GM23338 (cell line): ENCODE measurements around the gene PHOSPHO1. TPM values are rescaled to one million over a fixed set of nuclear protein-coding genes. Genes with fewer than 3 reads are reported as not detected.

Source experiments
- ATAC-seq: fragments of 200-7000 bp; cut with Tn5 transposase; 3 replicates; pipeline ENCODE4 v1.9.1; 2020
- DNase-seq: peaks from one replicate; pipeline ENCODE4 v3.0.0-alpha.2; 2015; ENCODE audit warnings: low spot score
- H2AFZ ChIP-seq: fragments of 200-600 bp; sonication (generic); 2 replicates; pipeline ENCODE4 v1.8.0; 2016; ENCODE audit warnings: antibody characterized with exemption, mild to moderate bottlenecking, moderate library complexity
- H3F3A ChIP-seq: fragments of 200-600 bp; sonication (generic); replicated peaks from 2 replicates; pipeline ENCODE4 v1.8.0; 2017; ENCODE audit warnings: antibody characterized with exemption, mixed run types, low read depth
- H3K27ac ChIP-seq: fragments of 200-600 bp; sonication (generic); 2 replicates; pipeline ENCODE4 v1.6.1; 2016; ENCODE audit warnings: low read depth
- H3K27me3 ChIP-seq: fragments of 200-600 bp; sonication (generic); 2 replicates; pipeline ENCODE4 v1.8.0; 2016; ENCODE audit warnings: mild to moderate bottlenecking, mixed run types, moderate library complexity; ENCODE audit not compliant: insufficient read depth
- H3K36me3 ChIP-seq: fragments of 200-600 bp; sonication (generic); 2 replicates; pipeline ENCODE4 v1.8.0; 2016; ENCODE audit warnings: mild to moderate bottlenecking; ENCODE audit not compliant: insufficient read depth
- H3K4me1 ChIP-seq: fragments of 200-600 bp; sonication (generic); 2 replicates; pipeline ENCODE4 v1.8.0; 2016; ENCODE audit warnings: mild to moderate bottlenecking, moderate library complexity; ENCODE audit not compliant: insufficient read depth
- H3K4me2 ChIP-seq: fragments of 200-600 bp; sonication (generic); 2 replicates; pipeline ENCODE4 v1.7.1; 2017; ENCODE audit warnings: mixed run types
- H3K4me3 ChIP-seq: fragments of 200-600 bp; sonication (generic); 2 replicates; pipeline ENCODE4 v1.6.1; 2016; ENCODE audit warnings: mixed run types
- H3K79me2 ChIP-seq: fragments of 200-600 bp; sonication (generic); replicated peaks from 2 replicates; pipeline ENCODE4 v1.8.0; 2017; ENCODE audit warnings: mild to moderate bottlenecking; ENCODE audit not compliant: insufficient read depth
- H3K9me2 ChIP-seq: fragments of 200-600 bp; sonication (generic); 2 replicates; pipeline ENCODE4 v1.8.0; 2017; ENCODE audit not compliant: insufficient read depth
- H4K20me1 ChIP-seq: fragments of 200-600 bp; sonication (generic); replicated peaks from 2 replicates; pipeline ENCODE4 v1.8.0; 2017; ENCODE audit warnings: mild to moderate bottlenecking; ENCODE audit not compliant: insufficient read depth
- H3K27ac Mint-ChIP-seq: 2 replicates; pipeline ENCODE4 v1.8.0; 2020; ENCODE audit warnings: inconsistent platforms, mild to moderate bottlenecking, moderate library complexity, mixed read lengths
- H3K27me3 Mint-ChIP-seq: 3 replicates; pipeline ENCODE4 v1.8.0; 2022; ENCODE audit warnings: low read depth, mild to moderate bottlenecking, moderate library complexity, mixed read lengths, inconsistent platforms; ENCODE audit not compliant: insufficient read depth, poor library complexity
- H3K36me3 Mint-ChIP-seq: 3 replicates; pipeline ENCODE4 v1.8.0; 2021; ENCODE audit warnings: low read depth, mild to moderate bottlenecking, inconsistent platforms, moderate library complexity, mixed read lengths
- H3K4me1 Mint-ChIP-seq: 3 replicates; pipeline ENCODE4 v1.8.0; 2020; ENCODE audit warnings: mild to moderate bottlenecking, inconsistent platforms, mixed read lengths
- H3K4me3 Mint-ChIP-seq: 3 replicates; pipeline ENCODE4 v1.8.0; 2021; ENCODE audit warnings: moderate library complexity, mild to moderate bottlenecking, inconsistent platforms, mixed read lengths
- H3K9me3 Mint-ChIP-seq: 3 replicates; pipeline ENCODE4 v1.8.0; 2020; ENCODE audit warnings: moderate library complexity, mild to moderate bottlenecking, inconsistent platforms, mixed read lengths
- JUNB ChIP-seq: IDR thresholded peaks from one replicate; pipeline ENCODE4 v1.6.1; 2016; ENCODE audit warnings: antibody characterized with exemption; ENCODE audit not compliant: unreplicated experiment
- NANOG ChIP-seq: IDR thresholded peaks from 2 replicates; pipeline ENCODE4 v1.6.1; 2016; ENCODE audit warnings: antibody characterized with exemption, borderline replicate concordance
- polyA plus RNA-seq: library from polyadenylated mRNA; unstranded; fragments of >200 nt; fragmentation: Nextera tagmentation; extraction: Ambion mirVana; gene quantifications from 2 replicates; pipeline ENCODE4 v1.2.1, GENCODE V29; 2016
- total RNA-seq: library from RNA; depleted of rRNA; stranded (reverse); fragments of >200 nt; shearing (Covaris generic); gene quantifications from 2 replicates; pipeline ENCODE4 v1.2.3, GENCODE V29; 2014
- TF ChIP-seq, protein P1 (sequence below): fragments of 250-450 bp; sonication (Bioruptor Pico); IDR thresholded peaks from 2 replicates; pipeline ENCODE4 v1.5.0; 2020; ENCODE audit warnings: mild to moderate bottlenecking, moderate library complexity
- TF ChIP-seq, protein P2 (sequence below), 2 experiments: fragments of 200-600 bp in 1 of 2; sonication (generic) in 1 of 2; conservative IDR thresholded peaks; 2 replicates each; pipeline versions ENCODE4 v1.5.1 to v1.6.1; 2016 to 2017; ENCODE audit warnings: antibody characterized with exemption in 2 of 2, low read depth in 2 of 2, mild to moderate bottlenecking in 2 of 2, moderate library complexity in 1 of 2
- TF ChIP-seq, protein P3 (sequence below): IDR thresholded peaks from one replicate; pipeline ENCODE4 v1.6.1; 2018; ENCODE audit warnings: antibody characterized with exemption; ENCODE audit not compliant: unreplicated experiment

The PHOSPHO1 gene
- total and polyA plus RNA-seq, 2 experiments from 2014 or later: 0.71 to 2.2 TPM

DNA sequence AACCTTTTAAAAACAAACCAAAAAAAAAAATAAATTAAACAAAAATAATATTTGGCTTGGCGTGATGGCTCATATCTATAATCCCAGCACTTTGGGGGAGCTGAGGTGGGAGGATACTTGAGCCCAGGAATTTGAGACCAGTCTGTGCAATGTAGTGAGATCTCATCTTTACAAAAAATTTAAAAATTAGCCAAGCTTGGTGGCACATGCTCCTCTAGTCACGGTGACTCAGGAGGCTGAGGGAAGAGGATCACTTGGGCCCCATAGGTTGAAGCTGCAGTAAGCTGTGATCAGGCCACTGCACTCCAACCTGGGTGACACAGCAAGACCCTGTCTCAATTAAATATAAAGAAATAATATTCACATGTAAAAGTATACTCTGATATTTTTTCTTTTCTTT is 32.4 kb downstream of the PHOSPHO1 start (continued):
- TF ChIP-seq, protein P1, sequence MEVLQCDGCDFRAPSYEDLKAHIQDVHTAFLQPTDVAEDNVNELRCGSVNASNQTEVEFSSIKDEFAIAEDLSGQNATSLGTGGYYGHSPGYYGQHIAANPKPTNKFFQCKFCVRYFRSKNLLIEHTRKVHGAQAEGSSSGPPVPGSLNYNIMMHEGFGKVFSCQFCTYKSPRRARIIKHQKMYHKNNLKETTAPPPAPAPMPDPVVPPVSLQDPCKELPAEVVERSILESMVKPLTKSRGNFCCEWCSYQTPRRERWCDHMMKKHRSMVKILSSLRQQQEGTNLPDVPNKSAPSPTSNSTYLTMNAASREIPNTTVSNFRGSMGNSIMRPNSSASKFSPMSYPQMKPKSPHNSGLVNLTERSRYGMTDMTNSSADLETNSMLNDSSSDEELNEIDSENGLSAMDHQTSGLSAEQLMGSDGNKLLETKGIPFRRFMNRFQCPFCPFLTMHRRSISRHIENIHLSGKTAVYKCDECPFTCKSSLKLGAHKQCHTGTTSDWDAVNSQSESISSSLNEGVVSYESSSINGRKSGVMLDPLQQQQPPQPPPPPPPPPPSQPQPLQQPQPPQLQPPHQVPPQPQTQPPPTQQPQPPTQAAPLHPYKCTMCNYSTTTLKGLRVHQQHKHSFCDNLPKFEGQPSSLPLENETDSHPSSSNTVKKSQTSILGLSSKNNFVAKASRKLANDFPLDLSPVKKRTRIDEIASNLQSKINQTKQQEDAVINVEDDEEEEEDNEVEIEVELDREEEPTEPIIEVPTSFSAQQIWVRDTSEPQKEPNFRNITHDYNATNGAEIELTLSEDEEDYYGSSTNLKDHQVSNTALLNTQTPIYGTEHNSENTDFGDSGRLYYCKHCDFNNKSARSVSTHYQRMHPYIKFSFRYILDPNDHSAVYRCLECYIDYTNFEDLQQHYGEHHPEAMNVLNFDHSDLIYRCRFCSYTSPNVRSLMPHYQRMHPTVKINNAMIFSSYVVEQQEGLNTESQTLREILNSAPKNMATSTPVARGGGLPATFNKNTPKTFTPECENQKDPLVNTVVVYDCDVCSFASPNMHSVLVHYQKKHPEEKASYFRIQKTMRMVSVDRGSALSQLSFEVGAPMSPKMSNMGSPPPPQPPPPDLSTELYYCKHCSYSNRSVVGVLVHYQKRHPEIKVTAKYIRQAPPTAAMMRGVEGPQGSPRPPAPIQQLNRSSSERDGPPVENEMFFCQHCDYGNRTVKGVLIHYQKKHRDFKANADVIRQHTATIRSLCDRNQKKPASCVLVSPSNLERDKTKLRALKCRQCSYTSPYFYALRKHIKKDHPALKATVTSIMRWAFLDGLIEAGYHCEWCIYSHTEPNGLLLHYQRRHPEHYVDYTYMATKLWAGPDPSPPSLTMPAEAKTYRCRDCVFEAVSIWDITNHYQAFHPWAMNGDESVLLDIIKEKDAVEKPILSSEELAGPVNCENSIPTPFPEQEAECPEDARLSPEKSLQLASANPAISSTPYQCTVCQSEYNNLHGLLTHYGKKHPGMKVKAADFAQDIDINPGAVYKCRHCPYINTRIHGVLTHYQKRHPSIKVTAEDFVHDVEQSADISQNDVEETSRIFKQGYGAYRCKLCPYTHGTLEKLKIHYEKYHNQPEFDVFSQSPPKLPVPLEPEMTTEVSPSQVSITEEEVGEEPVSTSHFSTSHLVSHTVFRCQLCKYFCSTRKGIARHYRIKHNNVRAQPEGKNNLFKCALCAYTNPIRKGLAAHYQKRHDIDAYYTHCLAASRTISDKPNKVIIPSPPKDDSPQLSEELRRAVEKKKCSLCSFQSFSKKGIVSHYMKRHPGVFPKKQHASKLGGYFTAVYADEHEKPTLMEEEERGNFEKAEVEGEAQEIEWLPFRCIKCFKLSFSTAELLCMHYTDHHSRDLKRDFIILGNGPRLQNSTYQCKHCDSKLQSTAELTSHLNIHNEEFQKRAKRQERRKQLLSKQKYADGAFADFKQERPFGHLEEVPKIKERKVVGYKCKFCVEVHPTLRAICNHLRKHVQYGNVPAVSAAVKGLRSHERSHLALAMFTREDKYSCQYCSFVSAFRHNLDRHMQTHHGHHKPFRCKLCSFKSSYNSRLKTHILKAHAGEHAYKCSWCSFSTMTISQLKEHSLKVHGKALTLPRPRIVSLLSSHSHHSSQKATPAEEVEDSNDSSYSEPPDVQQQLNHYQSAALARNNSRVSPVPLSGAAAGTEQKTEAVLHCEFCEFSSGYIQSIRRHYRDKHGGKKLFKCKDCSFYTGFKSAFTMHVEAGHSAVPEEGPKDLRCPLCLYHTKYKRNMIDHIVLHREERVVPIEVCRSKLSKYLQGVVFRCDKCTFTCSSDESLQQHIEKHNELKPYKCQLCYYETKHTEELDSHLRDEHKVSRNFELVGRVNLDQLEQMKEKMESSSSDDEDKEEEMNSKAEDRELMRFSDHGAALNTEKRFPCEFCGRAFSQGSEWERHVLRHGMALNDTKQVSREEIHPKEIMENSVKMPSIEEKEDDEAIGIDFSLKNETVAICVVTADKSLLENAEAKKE: no peak
- TF ChIP-seq JUNB: no peak

DNA sequence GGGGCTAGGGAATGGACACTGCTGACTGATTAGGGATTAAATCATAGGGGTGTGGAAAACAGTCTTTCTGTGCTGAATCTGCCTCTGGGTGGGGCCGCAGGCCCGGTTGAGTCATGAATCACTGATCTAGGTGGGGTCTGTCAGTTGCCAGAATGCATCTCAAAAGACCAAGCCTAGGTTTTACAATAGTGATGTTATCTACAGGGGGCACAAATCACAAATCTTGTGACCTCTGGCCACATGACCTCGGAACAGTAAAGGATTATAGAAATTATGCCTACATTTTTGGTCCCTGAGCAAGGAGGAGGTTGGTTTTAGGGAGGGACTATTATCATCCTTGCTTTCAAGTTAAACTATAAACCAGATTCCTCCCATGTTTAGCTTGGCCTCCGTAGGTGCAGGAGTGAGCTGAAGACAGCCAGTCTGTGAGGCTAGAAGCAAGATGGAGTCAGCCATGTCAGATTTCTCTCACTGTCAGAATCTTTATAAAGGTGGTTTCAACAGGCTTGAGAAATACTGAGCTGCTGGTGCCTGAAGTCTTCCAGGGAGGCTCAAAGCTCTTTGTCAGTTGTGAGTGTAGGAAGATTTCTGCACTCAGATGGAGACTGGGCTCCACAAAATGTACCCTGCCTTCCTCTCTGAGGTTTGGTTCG is 33.1 kb downstream of the PHOSPHO1 start:
- Histone ChIP-seq H3K4me1 (peaks cover 7% of the 10 kb centered on the region; the same call in 1 of the 2 replicates), H3K27me3 (no peaks in the 10 kb centered on the region), H3K36me3 (no peaks in the 10 kb centered on the region), H4K20me1 (no peaks in the 10 kb centered on the region), H3F3A (no peaks in the 10 kb centered on the region), H3K4me2 (no peak overlapping the region), H3K27ac (no peak overlapping the region), H3K79me2 (no peaks in the 10 kb centered on the region), H3K4me3 (no peak overlapping the region), H3K9me2 (0 out of 2 replicates have a peak, but pooled peaks cover under 1% of the 10 kb centered on the region), H2AFZ (peak overlapping the region; percentile 43; the same call in 1 of the 2 replicates)
- Mint-ChIP-seq H3K4me1 (peaks cover 7% of the 10 kb centered on the region; the same call in 2 of the 3 replicates), H3K27me3 (peaks cover 25% of the 10 kb centered on the region), H3K27ac (no peak overlapping the region), H3K4me3 (no peak overlapping the region), H3K36me3 (no peaks in the 10 kb centered on the region), H3K9me3 (peaks cover 3% of the 10 kb centered on the region; the same call in 1 of the 3 replicates)
- ATAC-seq (no peak), DNase-seq (no peak)
- TF ChIP-seq, protein P2, sequence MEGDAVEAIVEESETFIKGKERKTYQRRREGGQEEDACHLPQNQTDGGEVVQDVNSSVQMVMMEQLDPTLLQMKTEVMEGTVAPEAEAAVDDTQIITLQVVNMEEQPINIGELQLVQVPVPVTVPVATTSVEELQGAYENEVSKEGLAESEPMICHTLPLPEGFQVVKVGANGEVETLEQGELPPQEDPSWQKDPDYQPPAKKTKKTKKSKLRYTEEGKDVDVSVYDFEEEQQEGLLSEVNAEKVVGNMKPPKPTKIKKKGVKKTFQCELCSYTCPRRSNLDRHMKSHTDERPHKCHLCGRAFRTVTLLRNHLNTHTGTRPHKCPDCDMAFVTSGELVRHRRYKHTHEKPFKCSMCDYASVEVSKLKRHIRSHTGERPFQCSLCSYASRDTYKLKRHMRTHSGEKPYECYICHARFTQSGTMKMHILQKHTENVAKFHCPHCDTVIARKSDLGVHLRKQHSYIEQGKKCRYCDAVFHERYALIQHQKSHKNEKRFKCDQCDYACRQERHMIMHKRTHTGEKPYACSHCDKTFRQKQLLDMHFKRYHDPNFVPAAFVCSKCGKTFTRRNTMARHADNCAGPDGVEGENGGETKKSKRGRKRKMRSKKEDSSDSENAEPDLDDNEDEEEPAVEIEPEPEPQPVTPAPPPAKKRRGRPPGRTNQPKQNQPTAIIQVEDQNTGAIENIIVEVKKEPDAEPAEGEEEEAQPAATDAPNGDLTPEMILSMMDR (conservative IDR thresholded peaks at IDR 0.05; ENCODE audit: low read depth in 2 of 2): peak in 1 of 2 experiments; percentile 33; a peak in 2 of 4 replicates
- TF ChIP-seq, protein P3, sequence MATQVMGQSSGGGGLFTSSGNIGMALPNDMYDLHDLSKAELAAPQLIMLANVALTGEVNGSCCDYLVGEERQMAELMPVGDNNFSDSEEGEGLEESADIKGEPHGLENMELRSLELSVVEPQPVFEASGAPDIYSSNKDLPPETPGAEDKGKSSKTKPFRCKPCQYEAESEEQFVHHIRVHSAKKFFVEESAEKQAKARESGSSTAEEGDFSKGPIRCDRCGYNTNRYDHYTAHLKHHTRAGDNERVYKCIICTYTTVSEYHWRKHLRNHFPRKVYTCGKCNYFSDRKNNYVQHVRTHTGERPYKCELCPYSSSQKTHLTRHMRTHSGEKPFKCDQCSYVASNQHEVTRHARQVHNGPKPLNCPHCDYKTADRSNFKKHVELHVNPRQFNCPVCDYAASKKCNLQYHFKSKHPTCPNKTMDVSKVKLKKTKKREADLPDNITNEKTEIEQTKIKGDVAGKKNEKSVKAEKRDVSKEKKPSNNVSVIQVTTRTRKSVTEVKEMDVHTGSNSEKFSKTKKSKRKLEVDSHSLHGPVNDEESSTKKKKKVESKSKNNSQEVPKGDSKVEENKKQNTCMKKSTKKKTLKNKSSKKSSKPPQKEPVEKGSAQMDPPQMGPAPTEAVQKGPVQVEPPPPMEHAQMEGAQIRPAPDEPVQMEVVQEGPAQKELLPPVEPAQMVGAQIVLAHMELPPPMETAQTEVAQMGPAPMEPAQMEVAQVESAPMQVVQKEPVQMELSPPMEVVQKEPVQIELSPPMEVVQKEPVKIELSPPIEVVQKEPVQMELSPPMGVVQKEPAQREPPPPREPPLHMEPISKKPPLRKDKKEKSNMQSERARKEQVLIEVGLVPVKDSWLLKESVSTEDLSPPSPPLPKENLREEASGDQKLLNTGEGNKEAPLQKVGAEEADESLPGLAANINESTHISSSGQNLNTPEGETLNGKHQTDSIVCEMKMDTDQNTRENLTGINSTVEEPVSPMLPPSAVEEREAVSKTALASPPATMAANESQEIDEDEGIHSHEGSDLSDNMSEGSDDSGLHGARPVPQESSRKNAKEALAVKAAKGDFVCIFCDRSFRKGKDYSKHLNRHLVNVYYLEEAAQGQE: no peak
- no peak for TF ChIP-seq NANOG
